HepG2 (cell line): ENCODE results near the gene CDSN. TPM values are rescaled to one million over a fixed set of nuclear protein-coding genes. Genes with fewer than 3 reads are reported as not detected.
A peak's percentile ranks its signal among the peaks of the same experiment; 100 is the strongest.

Experiments
- ATAC-seq: fragments of 200-7000 bp; cut with Tn5 transposase; 3 replicates; pipeline ENCODE4 v1.9.1; 2020; ENCODE audit warnings: mild to moderate bottlenecking, moderate library complexity
- BruUV-seq: library from RNA; stranded (reverse); fragments of 400-500 nt; replicated peaks from 2 replicates; lab custom pipeline; 2021; lab: Mats Ljungman, UMichigan
- CTCF ChIA-PET: fragments of 300-600 bp; formaldehyde crosslinking; extraction: SDS; loops from one replicate; lab custom pipeline; 2021; ENCODE audit warnings: low total read pairs, inconsistent platforms, low intra/inter-chr PET ratio; lab: Yijun Ruan, JAX
- POLR2A ChIA-PET: fragments of 350-600 bp; sonication (Branson Sonifier 250); formaldehyde crosslinking; loops from one replicate; lab custom pipeline; 2020; ENCODE audit warnings: antibody characterized with exemption, inconsistent platforms; lab: Yijun Ruan, JAX
- DNase-seq: peaks from one replicate; pipeline ENCODE4 v3.0.0-alpha.2; 2015; ENCODE audit warnings: low spot score
- FAIRE-seq: peaks from 3 replicates; lab custom pipeline; 2011; peaks lifted over from hg19 to GRCh38; lab: Jason Lieb, UNC
- H2AFZ ChIP-seq: one replicate; pipeline ENCODE4 v1.6.1; 2011; ENCODE audit warnings: low read length, inconsistent platforms
- H3K27ac ChIP-seq: fragments of 300-600 bp; 3 replicates; pipeline ENCODE4 v1.8.0; 2011; ENCODE audit warnings: mixed run types, mild to moderate bottlenecking, mixed read lengths, low read length, inconsistent platforms; ENCODE audit not compliant: insufficient read depth; ENCODE audit errors: extremely low read length
- H3K27me3 ChIP-seq, 2 experiments: fragments of 200-600 bp in 1 of 2; 2 replicates in 1 of 2; 3 replicates in 1 of 2; pipeline versions ENCODE4 v1.6.0 to v1.8.0; 2011; ENCODE audit warnings: low read length in 2 of 2, mild to moderate bottlenecking in 2 of 2, moderate library complexity in 2 of 2, inconsistent platforms in 1 of 2; ENCODE audit not compliant: insufficient read depth in 2 of 2, control insufficient read depth in 1 of 2
- H3K36me3 ChIP-seq, 2 experiments: fragments of 200-600 bp in 1 of 2; replicated peaks in 1 of 2; 2 replicates in 1 of 2; 3 replicates in 1 of 2; pipeline versions ENCODE4 v1.5.1 to v1.8.0; 2011; ENCODE audit warnings: low read length in 2 of 2, inconsistent platforms in 1 of 2; ENCODE audit not compliant: insufficient read depth in 2 of 2, control insufficient read depth in 1 of 2
- H3K4me1 ChIP-seq: 2 replicates; pipeline ENCODE4 v1.5.1; 2012; ENCODE audit warnings: low read length, inconsistent platforms; ENCODE audit not compliant: insufficient read depth
- H3K4me2 ChIP-seq: 2 replicates; pipeline ENCODE4 v1.6.0; 2011; ENCODE audit warnings: low read depth, low read length, inconsistent platforms
- H3K4me3 ChIP-seq, 3 experiments: fragments of 200-600 bp in 1 of 3; sonication (generic), shearing (Covaris generic) in 1 of 3; replicated peaks in 1 of 3; 2 replicates each; pipeline ENCODE4 v1.5.1; 2011 to 2016; ENCODE audit warnings: low read length in 3 of 3, inconsistent platforms in 2 of 3, low read depth in 2 of 3, mild to moderate bottlenecking in 2 of 3, control low read depth in 1 of 3, mixed read lengths in 1 of 3; ENCODE audit not compliant: insufficient read depth in 1 of 3
- H3K79me2 ChIP-seq: one replicate; pipeline ENCODE4 v1.6.1; 2011; ENCODE audit warnings: low read length, inconsistent platforms; ENCODE audit not compliant: insufficient read depth
- H3K9ac ChIP-seq: 2 replicates; pipeline ENCODE4 v1.6.0; 2011; ENCODE audit warnings: mild to moderate bottlenecking, low read depth, low read length, inconsistent platforms; ENCODE audit not compliant: insufficient read depth
- H3K9me3 ChIP-seq: 2 replicates; pipeline ENCODE4 v1.5.1; 2012; ENCODE audit warnings: mild to moderate bottlenecking, low read length
- H4K20me1 ChIP-seq: 2 replicates; pipeline ENCODE4 v1.6.0; 2011; ENCODE audit warnings: inconsistent platforms, mild to moderate bottlenecking, low read length, moderate library complexity; ENCODE audit not compliant: insufficient read depth
- RXRB ChIP-seq: IDR thresholded peaks from 2 replicates; pipeline ENCODE4 v1.6.1; 2016; ENCODE audit warnings: borderline replicate concordance, missing genetic modification reagents, missing compliant biosample characterization
- ZBTB26 ChIP-seq: IDR thresholded peaks from 2 replicates; pipeline ENCODE4 v1.6.1; 2016; ENCODE audit warnings: missing compliant biosample characterization, missing genetic modification reagents, borderline replicate concordance
- ZGPAT ChIP-seq: IDR thresholded peaks from 2 replicates; pipeline ENCODE4 v1.6.1; 2016; ENCODE audit warnings: mild to moderate bottlenecking
- ZIK1 ChIP-seq: sonication (generic); formaldehyde crosslinking; IDR thresholded peaks from 2 replicates; pipeline ENCODE4 v1.5.0; 2020; ENCODE audit warnings: mild to moderate bottlenecking, low read depth, missing genetic modification reagents, borderline replicate concordance
- ZNF574 ChIP-seq: sonication (generic); formaldehyde crosslinking; IDR thresholded peaks from 2 replicates; pipeline ENCODE4 v1.4.0; 2020; ENCODE audit warnings: missing genetic modification reagents
- WGBS: methylation state at CpG from one replicate; pipeline ENCODE4 v1.1.6; 2017; ENCODE audit warnings: low lambda C conversion rate; 5-methylcytosine and 5-hydroxymethylcytosine counted together
- in situ Hi-C: cut with HindIII; loops from 2 replicates; pipeline ENCODE4 v1.10.0; 2017; ENCODE audit warnings: low pct_unique_long_range_greater_than_20kb; ENCODE audit not compliant: extremely low pct_ligation_motif_present
- intact Hi-C: fragments of 100-400 bp; cut with micrococcal nuclease; formaldehyde crosslinking; loops from one replicate; pipeline ENCODE4 v1.10.0; 2022; ENCODE audit not compliant: unreplicated experiment
- polyA plus RNA-seq, 8 experiments: library from polyadenylated mRNA; depleted of rRNA in 3 of 8; stranded (reverse) in 7 of 8; unstranded in 1 of 8; fragments of >200 nt; fragmentation: Illumina TruSeq in 4 of 8; extraction: Trizol in 4 of 8; gene quantifications; 2 replicates each; pipeline versions ENCODE4 v1.2.1 to v1.2.3, GENCODE V29; 2011 to 2016; ENCODE audit warnings: low read depth in 4 of 8, missing spikeins in 1 of 8, mixed read lengths in 1 of 8; ENCODE audit not compliant: insufficient read depth in 1 of 8
- total RNA-seq, 5 experiments: library from RNA; depleted of rRNA; stranded (reverse); fragments of >200 nt; fragmentation: Illumina TruSeq; extraction: Trizol; gene quantifications; 2 replicates each; pipeline ENCODE4 v1.2.3, GENCODE V29; 2016; ENCODE audit warnings: low read depth in 1 of 5

CDSN gene
- total and polyA plus RNA-seq, 2 of the 13 experiments (the other 11 are each of a cell fraction or from before 2014, with no cell fraction given): not detected

- TF ChIP-seq ZGPAT (CRISPR knock-in tag): no peak
- no peak for TF ChIP-seq RXRB (CRISPR knock-in tag)
- TF ChIP-seq ZNF574: no peak
Observed at GRCh38 chr6:31120151-31120915, at the start of gene CDSN (continued).

- no peak overlapping the region for H3K4me2 ChIP-seq
- in situ Hi-C loops: no loop called here
- ATAC-seq: no peak
- peaks cover 6 to 15% of the 10 kb centered on the region in 2 experiments; a peak in 3 of 5 replicates for H3K36me3 ChIP-seq
- H3K4me1 ChIP-seq: no peaks in the 10 kb centered on the region
- no peak overlapping the region for H3K4me3 ChIP-seq
- ChIA-PET CTCF (no interaction called here), POLR2A (no interaction called here)
- H4K20me1 ChIP-seq: no peaks in the 10 kb centered on the region; the same call in 1 of the 2 replicates
- peak; percentile 28 for FAIRE-seq
- H2AFZ ChIP-seq: no peak overlapping the region
- H3K9ac ChIP-seq: no peak overlapping the region
- H3K79me2 ChIP-seq: no peaks in the 10 kb centered on the region
- no peak overlapping the region for H3K27ac ChIP-seq
- TF ChIP-seq ZBTB26 (CRISPR knock-in tag): no peak
- TF ChIP-seq ZIK1 (CRISPR knock-in tag): no peak
- H3K27me3 ChIP-seq: no peaks in the 10 kb centered on the region
- WGBS: 79% methylated on average over 10 of the region's 10 CpGs
- no peaks in the 10 kb centered on the region for H3K9me3 ChIP-seq
- intact Hi-C loops: no loop called here
- BruUV-seq: no TSS peak
- no peak for DNase-seq
Observed at GRCh38 chr6:31169123-31169857, 49.0 kb upstream of the CDSN start.
